HEK293 (cell line): ENCODE measurements around the gene WDPCP.

Experiments used
- CTCF ChIA-PET: fragments of 350-600 bp; formaldehyde crosslinking; extraction: SDS; loops from one replicate; lab custom pipeline; 2021; ENCODE audit warnings: antibody characterized with exemption; lab: Yijun Ruan, JAX
- POLR2A ChIA-PET: fragments of 300-600 bp; formaldehyde crosslinking; extraction: SDS; loops from one replicate; lab custom pipeline; 2020; ENCODE audit warnings: antibody characterized with exemption, inconsistent platforms; lab: Yijun Ruan, JAX
- H3K27ac ChIP-seq: fragments of 200-500 bp; sonication (Bioruptor generic); 2 replicates; pipeline ENCODE4 v1.5.1; 2014; ENCODE audit warnings: low read depth, low read length, control low read depth, inconsistent platforms; ENCODE audit errors: extremely low read depth
- H3K36me3 ChIP-seq, 2 experiments: fragments of 200-500 bp in 1 of 2; sonication (Bioruptor generic) in 1 of 2; 1 replicate in 1 of 2; 2 replicates in 1 of 2; pipeline ENCODE4 v1.5.1; 2014 to 2017; ENCODE audit warnings: inconsistent platforms in 2 of 2, low read length in 2 of 2; ENCODE audit not compliant: control insufficient read depth in 2 of 2, insufficient read depth in 1 of 2
- H3K4me1 ChIP-seq: fragments of 200-500 bp; sonication (Bioruptor generic); 2 replicates; pipeline ENCODE4 v1.5.1; 2014; ENCODE audit warnings: mild to moderate bottlenecking, low read length, inconsistent platforms; ENCODE audit not compliant: control insufficient read depth, insufficient read depth
- H3K4me3 ChIP-seq: 2 replicates; pipeline ENCODE4 v1.5.1; 2011; ENCODE audit warnings: low read depth, mild to moderate bottlenecking, control low read depth, low read length, moderate library complexity
- H3K9me3 ChIP-seq: fragments of 200-500 bp; sonication (Bioruptor generic); 2 replicates; pipeline ENCODE4 v1.5.1; 2014; ENCODE audit warnings: low read depth, low read length, inconsistent platforms; ENCODE audit not compliant: control insufficient read depth, insufficient read depth
- FEZF1 ChIP-seq: fragments of 450-650 bp; formaldehyde crosslinking; IDR thresholded peaks from 2 replicates; pipeline ENCODE4 v1.5.1; 2016; ENCODE audit warnings: missing biosample characterization, missing genetic modification characterization
- OSR2 ChIP-seq: fragments of 450-650 bp; formaldehyde crosslinking; IDR thresholded peaks from 2 replicates; pipeline ENCODE4 v1.5.1; 2016; ENCODE audit warnings: missing biosample characterization, missing genetic modification characterization
- PRDM4 ChIP-seq: fragments of 450-650 bp; formaldehyde crosslinking; IDR thresholded peaks from 2 replicates; pipeline ENCODE4 v1.5.1; 2017; ENCODE audit warnings: missing biosample characterization, missing genetic modification characterization
- TCF7L2 ChIP-seq: IDR thresholded peaks from 2 replicates; pipeline ENCODE4 v1.6.1; 2011; ENCODE audit warnings: low read depth, mild to moderate bottlenecking, inconsistent platforms, low read length, moderate library complexity, borderline replicate concordance
- ZBTB21 ChIP-seq: fragments of 450-650 bp; formaldehyde crosslinking; IDR thresholded peaks from 2 replicates; pipeline ENCODE4 v1.5.1; 2017; ENCODE audit warnings: missing biosample characterization, missing genetic modification characterization
- ZFHX2 ChIP-seq: fragments of 450-650 bp; formaldehyde crosslinking; conservative IDR thresholded peaks from 2 replicates; pipeline ENCODE4 v1.5.1; 2016; ENCODE audit warnings: missing biosample characterization, missing genetic modification characterization
- ZFP3 ChIP-seq: fragments of 450-650 bp; formaldehyde crosslinking; IDR thresholded peaks from 2 replicates; pipeline ENCODE4 v1.5.1; 2016; ENCODE audit warnings: low read depth, missing biosample characterization, missing genetic modification characterization
- ZNF155 ChIP-seq: fragments of 450-650 bp; formaldehyde crosslinking; IDR thresholded peaks from 2 replicates; pipeline ENCODE4 v1.5.1; 2016; ENCODE audit warnings: missing biosample characterization, missing genetic modification characterization
- ZNF18 ChIP-seq: fragments of 450-650 bp; formaldehyde crosslinking; IDR thresholded peaks from 2 replicates; pipeline ENCODE4 v1.5.1; 2016; ENCODE audit warnings: missing biosample characterization, missing genetic modification characterization
- ZNF2 ChIP-seq: fragments of 450-650 bp; formaldehyde crosslinking; IDR thresholded peaks from 2 replicates; pipeline ENCODE4 v1.5.1; 2016; ENCODE audit warnings: missing biosample characterization, missing genetic modification characterization
- ZNF248 ChIP-seq: fragments of 450-650 bp; formaldehyde crosslinking; IDR thresholded peaks from 2 replicates; pipeline ENCODE4 v1.5.1; 2017; ENCODE audit warnings: missing biosample characterization, missing genetic modification characterization
- ZNF501 ChIP-seq: fragments of 450-650 bp; formaldehyde crosslinking; IDR thresholded peaks from 2 replicates; pipeline ENCODE4 v1.5.1; 2016; ENCODE audit warnings: missing biosample characterization, missing genetic modification characterization
- ZNF692 ChIP-seq: fragments of 450-650 bp; formaldehyde crosslinking; IDR thresholded peaks from 2 replicates; pipeline ENCODE4 v1.5.1; 2016; ENCODE audit warnings: missing biosample characterization, missing genetic modification characterization
- ZNF843 ChIP-seq: fragments of 450-650 bp; formaldehyde crosslinking; IDR thresholded peaks from 2 replicates; pipeline ENCODE4 v1.5.1; 2016; ENCODE audit warnings: missing biosample characterization, missing genetic modification characterization
- TF ChIP-seq, protein P1 (sequence below): fragments of 450-650 bp; formaldehyde crosslinking; IDR thresholded peaks from 2 replicates; pipeline ENCODE4 v1.5.1; 2016; ENCODE audit warnings: missing biosample characterization, missing genetic modification characterization
- TF ChIP-seq, protein P2 (sequence below): fragments of 450-650 bp; formaldehyde crosslinking; IDR thresholded peaks from 2 replicates; pipeline ENCODE4 v1.5.1; 2017; ENCODE audit warnings: missing biosample characterization, missing genetic modification characterization

The WDPCP gene

DNA sequence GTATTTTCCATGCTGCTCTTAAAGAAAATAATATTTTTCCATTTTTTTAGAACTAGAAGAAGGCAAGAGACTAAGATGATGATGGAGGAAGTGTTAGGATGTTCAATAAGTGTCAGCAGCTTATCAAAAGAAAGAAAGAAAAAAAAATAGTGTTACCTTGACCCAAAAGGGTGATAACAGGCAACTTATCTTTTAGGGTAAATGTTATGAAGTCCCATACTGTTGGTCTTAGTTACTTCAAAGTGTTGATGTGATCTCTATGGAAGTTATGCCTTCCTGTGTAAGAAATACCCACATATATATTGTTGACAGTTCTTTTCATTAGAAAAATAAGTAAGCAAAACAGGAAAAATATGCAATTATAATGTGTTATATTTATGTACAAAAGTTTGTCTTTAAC is 394.1 kb downstream of the WDPCP start:
- ChIA-PET CTCF (interaction anchor here (1.5 kb wide), 1 partner anchor 294 kb away, joined by 7 read pairs; no protein-coding TSS in a partner anchor), POLR2A (no interaction called here)
- Histone ChIP-seq H3K4me1 (peaks cover 15% of the 10 kb centered on the region; the same call in 1 of the 2 replicates), H3K27ac (no peak overlapping the region), H3K4me3 (no peak overlapping the region), H3K36me3 (no peaks in the 10 kb centered on the region), H3K9me3 (no peaks in the 10 kb centered on the region)
- TF ChIP-seq ZFHX2 (tag by site-specific recombination) (no peak), ZFP3 (tag by site-specific recombination) (no peak), PRDM4 (no peak), ZNF248 (tag by site-specific recombination) (no peak), ZNF501 (tag by site-specific recombination) (no peak), ZNF2 (tag by site-specific recombination) (no peak), ZBTB21 (tag by site-specific recombination) (no peak), ZNF18 (tag by site-specific recombination) (no peak)
- TF ChIP-seq, protein P1, sequence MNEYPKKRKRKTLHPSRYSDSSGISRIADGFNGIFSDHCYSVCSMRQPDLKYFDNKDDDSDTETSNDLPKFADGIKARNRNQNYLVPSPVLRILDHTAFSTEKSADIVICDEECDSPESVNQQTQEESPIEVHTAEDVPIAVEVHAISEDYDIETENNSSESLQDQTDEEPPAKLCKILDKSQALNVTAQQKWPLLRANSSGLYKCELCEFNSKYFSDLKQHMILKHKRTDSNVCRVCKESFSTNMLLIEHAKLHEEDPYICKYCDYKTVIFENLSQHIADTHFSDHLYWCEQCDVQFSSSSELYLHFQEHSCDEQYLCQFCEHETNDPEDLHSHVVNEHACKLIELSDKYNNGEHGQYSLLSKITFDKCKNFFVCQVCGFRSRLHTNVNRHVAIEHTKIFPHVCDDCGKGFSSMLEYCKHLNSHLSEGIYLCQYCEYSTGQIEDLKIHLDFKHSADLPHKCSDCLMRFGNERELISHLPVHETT (tag by site-specific recombination): no peak

- Histone ChIP-seq H3K4me1 (peaks cover 15% of the 10 kb centered on the region; the same call in 1 of the 2 replicates), H3K27ac (peak overlapping the region; percentile 19; the same call in 1 of the 2 replicates), H3K4me3 (no peak overlapping the region), H3K36me3 (no peaks in the 10 kb centered on the region), H3K9me3 (no peaks in the 10 kb centered on the region)
- ChIA-PET POLR2A (no interaction called here), CTCF (interaction anchor here (1.5 kb wide), 1 partner anchor 295 kb away, joined by 7 read pairs; no protein-coding TSS in a partner anchor)
- TF ChIP-seq TCF7L2 (peak; percentile 78; the same call in 1 of the 2 replicates), OSR2 (tag by site-specific recombination) (0 out of 2 replicates have a peak, but pooled peaks have one; percentile 7), ZNF843 (tag by site-specific recombination) (peak; percentile 43; the same call in 1 of the 2 replicates), FEZF1 (tag by site-specific recombination) (peak; percentile 37; the same call in 1 of the 2 replicates), ZNF155 (no peak), ZNF692 (tag by site-specific recombination) (no peak)
- TF ChIP-seq, protein P2, sequence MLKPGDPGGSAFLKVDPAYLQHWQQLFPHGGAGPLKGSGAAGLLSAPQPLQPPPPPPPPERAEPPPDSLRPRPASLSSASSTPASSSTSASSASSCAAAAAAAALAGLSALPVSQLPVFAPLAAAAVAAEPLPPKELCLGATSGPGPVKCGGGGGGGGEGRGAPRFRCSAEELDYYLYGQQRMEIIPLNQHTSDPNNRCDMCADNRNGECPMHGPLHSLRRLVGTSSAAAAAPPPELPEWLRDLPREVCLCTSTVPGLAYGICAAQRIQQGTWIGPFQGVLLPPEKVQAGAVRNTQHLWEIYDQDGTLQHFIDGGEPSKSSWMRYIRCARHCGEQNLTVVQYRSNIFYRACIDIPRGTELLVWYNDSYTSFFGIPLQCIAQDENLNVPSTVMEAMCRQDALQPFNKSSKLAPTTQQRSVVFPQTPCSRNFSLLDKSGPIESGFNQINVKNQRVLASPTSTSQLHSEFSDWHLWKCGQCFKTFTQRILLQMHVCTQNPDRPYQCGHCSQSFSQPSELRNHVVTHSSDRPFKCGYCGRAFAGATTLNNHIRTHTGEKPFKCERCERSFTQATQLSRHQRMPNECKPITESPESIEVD (tag by site-specific recombination): peak; percentile 67
These were observed 395.1 kb downstream of the WDPCP start for GRCh38 chr2:63192889-63193774.
